Osteoblast (primary cell): ENCODE measurements around the gene NUDT16L1. TPM values are rescaled to one million over a fixed set of nuclear protein-coding genes. Genes with fewer than 3 reads are reported as not detected.

Experiments used
- DNase-seq: peaks from one replicate; pipeline ENCODE4 v3.0.0; 2011; ENCODE audit warnings: low spot score, mixed read lengths; ENCODE audit not compliant: insufficient read length; ENCODE audit errors: missing footprints
- H2AFZ ChIP-seq: 2 replicates; pipeline ENCODE4 v1.6.0; 2011; ENCODE audit warnings: mild to moderate bottlenecking, low read length
- H3K27ac ChIP-seq: 2 replicates; pipeline ENCODE4 v1.5.1; 2011; ENCODE audit warnings: mild to moderate bottlenecking, low read depth, low read length, moderate library complexity
- H3K27me3 ChIP-seq: 2 replicates; pipeline ENCODE4 v1.6.0; 2012; ENCODE audit warnings: mild to moderate bottlenecking, control low read depth, inconsistent platforms, low read length, moderate library complexity; ENCODE audit not compliant: insufficient read depth
- H3K36me3 ChIP-seq: 2 replicates; pipeline ENCODE4 v1.5.1; 2011; ENCODE audit warnings: mild to moderate bottlenecking, low read length, control low read depth, moderate library complexity; ENCODE audit not compliant: insufficient read depth
- H3K4me1 ChIP-seq: 2 replicates; pipeline ENCODE4 v1.5.1; 2011; ENCODE audit warnings: mild to moderate bottlenecking, low read length, control low read depth, moderate library complexity; ENCODE audit not compliant: insufficient read depth
- H3K4me2 ChIP-seq: 2 replicates; pipeline ENCODE4 v1.6.0; 2011; ENCODE audit warnings: mild to moderate bottlenecking, low read length; ENCODE audit not compliant: insufficient read depth
- H3K4me3 ChIP-seq: fragments of 200-600 bp; sonication (generic); 3 replicates; pipeline ENCODE4 v1.5.1; 2012; ENCODE audit warnings: mild to moderate bottlenecking, low read length, inconsistent platforms; ENCODE audit not compliant: insufficient read depth
- H3K79me2 ChIP-seq: 2 replicates; pipeline ENCODE4 v1.6.0; 2012; ENCODE audit warnings: mild to moderate bottlenecking, low read length, control low read depth, inconsistent platforms; ENCODE audit not compliant: insufficient read depth
- H3K9me3 ChIP-seq: 2 replicates; pipeline ENCODE4 v1.5.1; 2011; ENCODE audit warnings: low read depth, low read length, control low read depth
- H4K20me1 ChIP-seq: 2 replicates; pipeline ENCODE4 v1.6.0; 2012; ENCODE audit warnings: mild to moderate bottlenecking, low read length, control low read depth; ENCODE audit not compliant: insufficient read depth
- CTCF ChIP-seq: IDR thresholded peaks from 2 replicates; pipeline ENCODE4 v1.5.1; 2011; ENCODE audit warnings: mild to moderate bottlenecking, low read depth, low read length, moderate library complexity; ENCODE audit errors: extremely low read depth
- total RNA-seq: library from RNA; depleted of rRNA; stranded (reverse); fragments of >200 nt; gene quantifications from 2 replicates; pipeline ENCODE4 v1.2.3, GENCODE V29; 2012

The NUDT16L1 gene
- total RNA-seq, 1 donor: 18.1 TPM

GRCh38 chr16:4698321-4699045 is 5.1 kb downstream of the NUDT16L1 start:
- DNase-seq: peak; percentile 53
- H3K79me2 ChIP-seq: peaks cover 9% of the 10 kb centered on the region
- H3K4me3 ChIP-seq: no peak overlapping the region
- no peaks in the 10 kb centered on the region for H3K27me3 ChIP-seq
- H3K9me3 ChIP-seq: no peaks in the 10 kb centered on the region
- no peak for TF ChIP-seq CTCF
- H4K20me1 ChIP-seq: peaks cover 13% of the 10 kb centered on the region
- H2AFZ ChIP-seq: no peak overlapping the region
- no peak overlapping the region for H3K27ac ChIP-seq
- no peak overlapping the region for H3K4me2 ChIP-seq
- H3K36me3 ChIP-seq: peaks cover 51% of the 10 kb centered on the region
- H3K4me1 ChIP-seq: peaks cover 13% of the 10 kb centered on the region

GRCh38 chr16:4699046-4699556 is 5.7 kb downstream of the NUDT16L1 start:
- Histone ChIP-seq H3K4me1 (peaks cover 13% of the 10 kb centered on the region), H3K4me3 (no peak overlapping the region), H3K79me2 (peaks cover 4% of the 10 kb centered on the region), H3K27ac (no peak overlapping the region), H3K36me3 (peaks cover 56% of the 10 kb centered on the region), H3K9me3 (no peaks in the 10 kb centered on the region), H2AFZ (no peak overlapping the region), H3K27me3 (no peaks in the 10 kb centered on the region), H4K20me1 (peaks cover 13% of the 10 kb centered on the region), H3K4me2 (no peak overlapping the region)
- peak; percentile 60 for DNase-seq
- TF ChIP-seq CTCF: no peak

GRCh38 chr16:4700380-4700996 is 7.1 kb downstream of the NUDT16L1 start:
- peak; percentile 78 for DNase-seq
- no peaks in the 10 kb centered on the region for H3K9me3 ChIP-seq
- no peak overlapping the region for H3K27ac ChIP-seq
- no peaks in the 10 kb centered on the region for H3K27me3 ChIP-seq
- H3K79me2 ChIP-seq: peaks cover under 1% of the 10 kb centered on the region
- peaks cover 4% of the 10 kb centered on the region for H4K20me1 ChIP-seq
- no peak for TF ChIP-seq CTCF
- peaks cover 3% of the 10 kb centered on the region for H3K4me1 ChIP-seq
- H3K36me3 ChIP-seq: peaks cover 61% of the 10 kb centered on the region
- H3K4me3 ChIP-seq: no peak overlapping the region
- no peak overlapping the region for H2AFZ ChIP-seq
- H3K4me2 ChIP-seq: no peak overlapping the region
